Choroid plexus epithelial cell (primary cell): ENCODE results near the gene TH.

Experiments used
- DNase-seq: peaks from one replicate; pipeline ENCODE4 v3.0.0-alpha.2; 2010; ENCODE audit warnings: low read depth
- H3K4me3 ChIP-seq: 2 replicates; pipeline ENCODE4 v1.5.1; 2011; ENCODE audit warnings: low read depth, mild to moderate bottlenecking, control low read depth, low read length, moderate library complexity
- CTCF ChIP-seq: conservative IDR thresholded peaks from 2 replicates; pipeline ENCODE4 v1.5.1; 2011; ENCODE audit warnings: low read depth, mild to moderate bottlenecking, control low read depth, inconsistent platforms, low read length, moderate library complexity

TH gene

GRCh38 chr11:2135648-2136201, 35.9 kb downstream of the TH start:
- no peak for TF ChIP-seq CTCF
- peak overlapping the region; percentile 55 for H3K4me3 ChIP-seq

GRCh38 chr11:2135018-2135569, 36.5 kb downstream of the TH start:
- DNase-seq, result no peak
- TF ChIP-seq CTCF, result no peak
- H3K4me3 ChIP-seq, result peak overlapping the region; percentile 24

More at GRCh38 chr11:2135648-2136201, 35.9 kb downstream of the TH start:
- DNase-seq, result no peak

- DNase-seq, result no peak
- TF ChIP-seq CTCF, result no peak
Observed at GRCh38 chr11:2134022-2135010, 37.3 kb downstream of the TH start.

GRCh38 chr11:2133241-2134021, 38.2 kb downstream of the TH start:
- no peak for DNase-seq
- no peak for TF ChIP-seq CTCF
- H3K4me3 ChIP-seq, result no peak overlapping the region

More at GRCh38 chr11:2134022-2135010, 37.3 kb downstream of the TH start:
- no peak overlapping the region for H3K4me3 ChIP-seq

- TF ChIP-seq CTCF, result no peak
- H3K4me3 ChIP-seq, result no peak overlapping the region
- DNase-seq, result no peak
Observed at GRCh38 chr11:2132874-2133240, 38.8 kb downstream of the TH start.

GRCh38 chr11:2132246-2132645, 39.4 kb downstream of the TH start:
- no peak for TF ChIP-seq CTCF

More at GRCh38 chr11:2132246-2132645, 39.4 kb downstream of the TH start:
- H3K4me3 ChIP-seq, result no peak overlapping the region
- DNase-seq, result no peak
